K562 (cell line): Measurements from ENCODE around the gene KCTD13. TPM values are rescaled to one million over a fixed set of nuclear protein-coding genes. Genes with fewer than 3 reads are reported as not detected.

Experiments
- ATAC-seq: fragments of 200-7000 bp; cut with Tn5 transposase; 3 replicates; pipeline ENCODE4 v1.9.1; 2020; ENCODE audit warnings: moderate library complexity
- BruUV-seq: library from RNA; stranded (reverse); fragments of 400-500 nt; replicated peaks from 2 replicates; lab custom pipeline; 2021; lab: Mats Ljungman, UMichigan
- CTCF ChIA-PET: fragments of 300-600 bp; formaldehyde crosslinking; extraction: SDS; loops from one replicate; lab custom pipeline; 2021; ENCODE audit warnings: low intra/inter-chr PET ratio; lab: Yijun Ruan, JAX
- POLR2A ChIA-PET: fragments of 300-600, 350-650 bp; sonication (Branson Sonifier 250); formaldehyde crosslinking; extraction: SDS; loops from one replicate; lab custom pipeline; 2021; ENCODE audit warnings: antibody characterized with exemption, inconsistent platforms; lab: Yijun Ruan, JAX
- DNase-seq, 4 experiments: peaks; one replicate each; pipeline versions ENCODE4 v3.0.0 to v3.0.0-alpha.2; 2011 to 2018; ENCODE audit warnings: low spot score in 3 of 4, mixed read lengths in 3 of 4; ENCODE audit errors: extremely low read depth in 1 of 4
- FAIRE-seq: peaks from 2 replicates; lab custom pipeline; 2011; peaks lifted over from hg19 to GRCh38; lab: Jason Lieb, UNC
- H2AFZ ChIP-seq: 2 replicates; pipeline ENCODE4 v1.6.0; 2011; ENCODE audit warnings: low read depth, low read length, control low read depth, inconsistent platforms
- H3K27ac ChIP-seq: fragments of 200-600 bp; 3 replicates; pipeline ENCODE4 v1.8.0; 2011; ENCODE audit warnings: low read depth, mild to moderate bottlenecking, control low read depth, inconsistent platforms, low read length, moderate library complexity, mixed read lengths; ENCODE audit errors: extremely low read depth
- H3K27me3 ChIP-seq, 2 experiments: fragments of 300-600 bp in 1 of 2; 2 replicates in 1 of 2; 3 replicates in 1 of 2; pipeline versions ENCODE4 v1.6.0 to v1.8.0; 2011; ENCODE audit warnings: inconsistent platforms in 2 of 2, low read length in 2 of 2, mild to moderate bottlenecking in 1 of 2, mixed read lengths in 1 of 2, moderate library complexity in 1 of 2; ENCODE audit not compliant: control insufficient read depth in 2 of 2, insufficient read depth in 2 of 2
- H3K36me3 ChIP-seq: fragments of 300-600 bp; 3 replicates; pipeline ENCODE4 v1.8.0; 2011; ENCODE audit warnings: mild to moderate bottlenecking, low read length, inconsistent platforms; ENCODE audit not compliant: control insufficient read depth, insufficient read depth
- H3K4me1 ChIP-seq, 2 experiments: fragments of 200-600 bp in 1 of 2; replicated peaks in 1 of 2; 2 replicates in 1 of 2; 3 replicates in 1 of 2; pipeline versions ENCODE4 v1.5.1 to v1.8.0; 2011; ENCODE audit warnings: inconsistent platforms in 2 of 2, low read length in 2 of 2, mild to moderate bottlenecking in 1 of 2, mixed read lengths in 1 of 2, moderate library complexity in 1 of 2; ENCODE audit not compliant: control insufficient read depth in 2 of 2, insufficient read depth in 2 of 2
- H3K4me2 ChIP-seq: 2 replicates; pipeline ENCODE4 v1.6.1; 2011; ENCODE audit warnings: low read length, control low read depth, inconsistent platforms, mixed read lengths; ENCODE audit not compliant: insufficient read depth
- H3K4me3 ChIP-seq: fragments of 200-600 bp; sonication (generic), shearing (Covaris generic); 2 replicates; pipeline ENCODE4 v1.5.1; 2016; ENCODE audit warnings: control low read depth, inconsistent platforms
- H3K79me2 ChIP-seq: fragments of 200-600 bp; 3 replicates; pipeline ENCODE4 v1.8.0; 2011; ENCODE audit warnings: low read length, inconsistent platforms; ENCODE audit not compliant: control insufficient read depth, insufficient read depth
- H3K9ac ChIP-seq, 2 experiments: 2 replicates each; pipeline versions ENCODE4 v1.6.0 to v1.6.1; 2011; ENCODE audit warnings: low read depth in 2 of 2, low read length in 2 of 2, control low read depth in 1 of 2, inconsistent platforms in 1 of 2, mild to moderate bottlenecking in 1 of 2, mixed read lengths in 1 of 2; ENCODE audit not compliant: insufficient read depth in 1 of 2
- H3K9me1 ChIP-seq: one replicate; pipeline ENCODE4 v1.6.0; 2011; ENCODE audit warnings: inconsistent platforms, mild to moderate bottlenecking, low read length, moderate library complexity; ENCODE audit not compliant: control insufficient read depth, insufficient read depth
- H3K9me3 ChIP-seq: replicated peaks from 2 replicates; pipeline ENCODE4 v1.5.1; 2011; ENCODE audit warnings: low read depth, low read length, inconsistent platforms; ENCODE audit not compliant: control insufficient read depth, insufficient read depth
- H4K20me1 ChIP-seq: replicated peaks from 2 replicates; pipeline ENCODE4 v1.6.1; 2011; ENCODE audit warnings: low read length, inconsistent platforms, mixed read lengths; ENCODE audit not compliant: control insufficient read depth, insufficient read depth
- GABPA ChIP-seq: fragments of 200-800 bp; sonication (Bioruptor generic); conservative IDR thresholded peaks from 2 replicates; pipeline ENCODE4 v1.6.1; 2016; ENCODE audit warnings: low read depth, missing genetic modification characterization, missing compliant biosample characterization
- HLTF ChIP-seq: fragments of 450-650 bp; IDR thresholded peaks from 2 replicates; pipeline ENCODE4 v1.6.1; 2016
- MAFG ChIP-seq: fragments of 450-650 bp; conservative IDR thresholded peaks from 2 replicates; pipeline ENCODE4 v1.6.1; 2016; ENCODE audit warnings: missing genetic modification characterization, missing compliant biosample characterization
- WGBS: fragments of 100-300 bp; shearing (Covaris generic); methylation state at CpG from one replicate; pipeline ENCODE4 v1.1.6; 2016; ENCODE audit warnings: low coverage, mixed read lengths; ENCODE audit not compliant: insufficient coverage; ENCODE audit errors: missing lambda C conversion rate; 5-methylcytosine and 5-hydroxymethylcytosine counted together
- in situ Hi-C: fragments of 300-500 bp; cut with MboI; formaldehyde crosslinking; loops from 4 replicates; pipeline ENCODE4 v1.15.0; 2018; ENCODE audit warnings: inconsistent platforms, mixed read lengths
- intact Hi-C: fragments of 100-400 bp; cut with micrococcal nuclease; formaldehyde crosslinking; loops from 2 replicates; pipeline ENCODE4 v1.14.2; 2022
- polyA plus RNA-seq, 8 experiments: library from polyadenylated mRNA; depleted of rRNA in 4 of 8; stranded (reverse) in 5 of 8; unstranded in 3 of 8; fragments of >200 nt; fragmentation: Nextera tagmentation in 2 of 8; fragmentation: Illumina TruSeq in 1 of 8; extraction: Ambion mirVana in 2 of 8; extraction: Trizol in 1 of 8; gene quantifications; 2 replicates each; pipeline versions ENCODE4 v1.2.1 to v1.2.3, GENCODE V29; 2011 to 2014; ENCODE audit warnings: inconsistent platforms in 1 of 8, missing spikeins in 1 of 8
- total RNA-seq, 7 experiments: library from RNA; depleted of rRNA in 6 of 7; stranded (reverse); fragments of >200 nt in 6 of 7; fragmentation: Illumina TruSeq in 2 of 7; extraction: Trizol in 2 of 7; gene quantifications; 2 replicates each; pipeline versions ENCODE4 v1.2.1 to v1.2.3, GENCODE V29; 2011 to 2021; ENCODE audit warnings: low replicate concordance in 1 of 7
- TF ChIP-seq, protein P1 (sequence below): fragments of 450-650 bp; IDR thresholded peaks from 2 replicates; pipeline ENCODE4 v1.6.1; 2017; ENCODE audit warnings: antibody characterized with exemption
- TF ChIP-seq, protein P2 (sequence below): fragments of 250-450 bp; sonication (Bioruptor Pico); IDR thresholded peaks from 2 replicates; pipeline ENCODE4 v1.9.0; 2021; ENCODE audit warnings: mild to moderate bottlenecking
- TF ChIP-seq, protein P3 (sequence below): sonication (generic); formaldehyde crosslinking; IDR thresholded peaks from 2 replicates; pipeline ENCODE4 v1.8.0; 2023; ENCODE audit warnings: missing genetic modification reagents, mild to moderate bottlenecking, borderline replicate concordance

KCTD13 gene
- total and polyA plus RNA-seq, 9 of the 15 experiments (the other 6 are each of a cell fraction or from before 2014, with no cell fraction given): 1.0 to 20.6 (median 9.8) TPM

DNA sequence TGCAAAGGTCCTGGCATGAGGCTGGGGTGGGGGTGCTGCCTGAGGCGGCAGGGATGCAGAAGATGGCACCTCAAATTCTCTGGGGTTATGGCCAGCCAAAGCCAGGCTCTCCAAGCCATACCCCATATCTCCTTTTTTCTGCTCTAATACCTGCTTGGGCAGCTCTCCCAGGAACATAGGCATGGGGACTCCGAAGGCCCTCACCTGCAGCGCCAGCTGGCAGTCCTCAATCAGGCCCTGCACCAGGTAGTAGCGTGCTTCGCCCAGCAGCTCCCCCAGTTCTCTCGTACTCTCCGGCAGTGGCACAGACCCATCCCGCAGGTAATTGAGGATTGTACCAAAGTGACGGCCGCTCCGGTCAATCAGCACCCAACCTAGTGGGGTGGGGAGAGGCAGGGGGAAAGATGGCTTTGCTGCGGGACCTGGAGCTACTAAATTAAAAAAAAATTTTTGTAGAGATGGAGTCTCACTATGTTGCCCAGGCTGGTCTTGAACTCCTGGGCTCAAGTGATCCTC is 3.0 kb downstream of the KCTD13 start (continued):
- TF ChIP-seq, protein P1, sequence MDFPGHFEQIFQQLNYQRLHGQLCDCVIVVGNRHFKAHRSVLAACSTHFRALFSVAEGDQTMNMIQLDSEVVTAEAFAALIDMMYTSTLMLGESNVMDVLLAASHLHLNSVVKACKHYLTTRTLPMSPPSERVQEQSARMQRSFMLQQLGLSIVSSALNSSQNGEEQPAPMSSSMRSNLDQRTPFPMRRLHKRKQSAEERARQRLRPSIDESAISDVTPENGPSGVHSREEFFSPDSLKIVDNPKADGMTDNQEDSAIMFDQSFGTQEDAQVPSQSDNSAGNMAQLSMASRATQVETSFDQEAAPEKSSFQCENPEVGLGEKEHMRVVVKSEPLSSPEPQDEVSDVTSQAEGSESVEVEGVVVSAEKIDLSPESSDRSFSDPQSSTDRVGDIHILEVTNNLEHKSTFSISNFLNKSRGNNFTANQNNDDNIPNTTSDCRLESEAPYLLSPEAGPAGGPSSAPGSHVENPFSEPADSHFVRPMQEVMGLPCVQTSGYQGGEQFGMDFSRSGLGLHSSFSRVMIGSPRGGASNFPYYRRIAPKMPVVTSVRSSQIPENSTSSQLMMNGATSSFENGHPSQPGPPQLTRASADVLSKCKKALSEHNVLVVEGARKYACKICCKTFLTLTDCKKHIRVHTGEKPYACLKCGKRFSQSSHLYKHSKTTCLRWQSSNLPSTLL: no peak

DNA sequence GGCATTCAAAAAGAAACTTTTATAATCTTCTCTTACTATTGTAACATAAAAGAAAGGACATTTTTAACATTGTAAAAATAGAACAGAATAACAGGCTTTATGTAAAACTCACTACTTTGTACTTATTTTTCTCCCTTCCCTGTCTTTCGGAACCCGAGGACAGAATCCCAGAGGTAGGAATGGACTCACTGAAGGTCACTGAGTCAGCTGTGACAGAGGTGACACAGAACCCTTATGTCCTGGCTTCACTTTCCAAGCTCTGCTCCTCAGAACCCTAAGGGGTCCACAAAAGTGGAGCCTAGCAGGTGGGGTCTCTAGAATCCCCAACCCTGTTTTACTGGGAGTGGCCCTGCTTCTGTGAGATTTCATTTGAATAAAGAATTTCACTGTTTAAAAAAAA is 3.7 kb downstream of the KCTD13 start:
- in situ Hi-C loops (no loop called here), intact Hi-C loops (no loop called here)
- no peak overlapping the region for H3K4me3 ChIP-seq
- ATAC-seq (no peak), FAIRE-seq (no peak), DNase-seq (no peak)
- H3K36me3 ChIP-seq: peaks cover 48% of the 10 kb centered on the region
- no peak overlapping the region for H3K9ac ChIP-seq
- POLR2A ChIA-PET: interaction anchor here (0.6 to 0.8 kb wide), 3 partner anchors 12 to 523 kb away, joined by 3 read pairs; partner anchors contain the start of genes SEPHS2 and TAOK2
- CTCF ChIA-PET: no interaction called here
- peaks cover 11 to 29% of the 10 kb centered on the region in 2 experiments; a peak in 4 of 5 replicates for H3K4me1 ChIP-seq
- 96% methylated on average over 2 of the region's 2 CpGs for WGBS
- TF ChIP-seq GABPA (no peak), MAFG (tag) (no peak), HLTF (no peak)
- TF ChIP-seq, protein P2, sequence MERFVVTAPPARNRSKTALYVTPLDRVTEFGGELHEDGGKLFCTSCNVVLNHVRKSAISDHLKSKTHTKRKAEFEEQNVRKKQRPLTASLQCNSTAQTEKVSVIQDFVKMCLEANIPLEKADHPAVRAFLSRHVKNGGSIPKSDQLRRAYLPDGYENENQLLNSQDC (CRISPR knock-in tag): no peak
- TF ChIP-seq, protein P3, sequence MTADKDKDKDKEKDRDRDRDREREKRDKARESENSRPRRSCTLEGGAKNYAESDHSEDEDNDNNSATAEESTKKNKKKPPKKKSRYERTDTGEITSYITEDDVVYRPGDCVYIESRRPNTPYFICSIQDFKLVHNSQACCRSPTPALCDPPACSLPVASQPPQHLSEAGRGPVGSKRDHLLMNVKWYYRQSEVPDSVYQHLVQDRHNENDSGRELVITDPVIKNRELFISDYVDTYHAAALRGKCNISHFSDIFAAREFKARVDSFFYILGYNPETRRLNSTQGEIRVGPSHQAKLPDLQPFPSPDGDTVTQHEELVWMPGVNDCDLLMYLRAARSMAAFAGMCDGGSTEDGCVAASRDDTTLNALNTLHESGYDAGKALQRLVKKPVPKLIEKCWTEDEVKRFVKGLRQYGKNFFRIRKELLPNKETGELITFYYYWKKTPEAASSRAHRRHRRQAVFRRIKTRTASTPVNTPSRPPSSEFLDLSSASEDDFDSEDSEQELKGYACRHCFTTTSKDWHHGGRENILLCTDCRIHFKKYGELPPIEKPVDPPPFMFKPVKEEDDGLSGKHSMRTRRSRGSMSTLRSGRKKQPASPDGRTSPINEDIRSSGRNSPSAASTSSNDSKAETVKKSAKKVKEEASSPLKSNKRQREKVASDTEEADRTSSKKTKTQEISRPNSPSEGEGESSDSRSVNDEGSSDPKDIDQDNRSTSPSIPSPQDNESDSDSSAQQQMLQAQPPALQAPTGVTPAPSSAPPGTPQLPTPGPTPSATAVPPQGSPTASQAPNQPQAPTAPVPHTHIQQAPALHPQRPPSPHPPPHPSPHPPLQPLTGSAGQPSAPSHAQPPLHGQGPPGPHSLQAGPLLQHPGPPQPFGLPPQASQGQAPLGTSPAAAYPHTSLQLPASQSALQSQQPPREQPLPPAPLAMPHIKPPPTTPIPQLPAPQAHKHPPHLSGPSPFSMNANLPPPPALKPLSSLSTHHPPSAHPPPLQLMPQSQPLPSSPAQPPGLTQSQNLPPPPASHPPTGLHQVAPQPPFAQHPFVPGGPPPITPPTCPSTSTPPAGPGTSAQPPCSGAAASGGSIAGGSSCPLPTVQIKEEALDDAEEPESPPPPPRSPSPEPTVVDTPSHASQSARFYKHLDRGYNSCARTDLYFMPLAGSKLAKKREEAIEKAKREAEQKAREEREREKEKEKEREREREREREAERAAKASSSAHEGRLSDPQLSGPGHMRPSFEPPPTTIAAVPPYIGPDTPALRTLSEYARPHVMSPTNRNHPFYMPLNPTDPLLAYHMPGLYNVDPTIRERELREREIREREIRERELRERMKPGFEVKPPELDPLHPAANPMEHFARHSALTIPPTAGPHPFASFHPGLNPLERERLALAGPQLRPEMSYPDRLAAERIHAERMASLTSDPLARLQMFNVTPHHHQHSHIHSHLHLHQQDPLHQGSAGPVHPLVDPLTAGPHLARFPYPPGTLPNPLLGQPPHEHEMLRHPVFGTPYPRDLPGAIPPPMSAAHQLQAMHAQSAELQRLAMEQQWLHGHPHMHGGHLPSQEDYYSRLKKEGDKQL (CRISPR knock-in tag): no peak
- H2AFZ ChIP-seq: no peak overlapping the region
- H3K9me1 ChIP-seq: no peaks in the 10 kb centered on the region
- no peaks in the 10 kb centered on the region for H3K27me3 ChIP-seq
- no peaks in the 10 kb centered on the region for H4K20me1 ChIP-seq
- peaks cover 27% of the 10 kb centered on the region for H3K79me2 ChIP-seq
- no peak overlapping the region for H3K4me2 ChIP-seq
- H3K9me3 ChIP-seq: no peaks in the 10 kb centered on the region
- BruUV-seq: no TSS peak
- no peak overlapping the region for H3K27ac ChIP-seq
